ENCODE measurements around the gene FSIP1.

DNA sequence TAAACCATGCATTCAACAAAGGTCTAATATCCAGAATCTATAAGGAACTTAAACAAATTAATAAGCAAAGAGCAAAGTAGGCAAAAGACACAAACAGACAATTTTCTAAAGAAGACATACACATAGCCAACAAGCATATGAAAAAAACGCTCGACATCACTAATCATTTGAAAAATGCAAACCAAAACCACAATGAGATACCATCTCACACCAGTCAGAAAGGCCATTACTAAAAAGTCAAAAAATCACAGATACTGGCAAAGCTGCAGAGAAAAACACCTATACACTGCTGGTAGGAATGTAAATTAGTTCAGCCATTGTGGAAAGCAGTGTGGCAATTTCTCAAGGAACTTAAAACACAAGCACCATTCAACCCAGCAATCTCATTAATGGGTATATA is 53.8 kb downstream of the FSIP1 start:
- TF ChIP-seq, protein P1, sequence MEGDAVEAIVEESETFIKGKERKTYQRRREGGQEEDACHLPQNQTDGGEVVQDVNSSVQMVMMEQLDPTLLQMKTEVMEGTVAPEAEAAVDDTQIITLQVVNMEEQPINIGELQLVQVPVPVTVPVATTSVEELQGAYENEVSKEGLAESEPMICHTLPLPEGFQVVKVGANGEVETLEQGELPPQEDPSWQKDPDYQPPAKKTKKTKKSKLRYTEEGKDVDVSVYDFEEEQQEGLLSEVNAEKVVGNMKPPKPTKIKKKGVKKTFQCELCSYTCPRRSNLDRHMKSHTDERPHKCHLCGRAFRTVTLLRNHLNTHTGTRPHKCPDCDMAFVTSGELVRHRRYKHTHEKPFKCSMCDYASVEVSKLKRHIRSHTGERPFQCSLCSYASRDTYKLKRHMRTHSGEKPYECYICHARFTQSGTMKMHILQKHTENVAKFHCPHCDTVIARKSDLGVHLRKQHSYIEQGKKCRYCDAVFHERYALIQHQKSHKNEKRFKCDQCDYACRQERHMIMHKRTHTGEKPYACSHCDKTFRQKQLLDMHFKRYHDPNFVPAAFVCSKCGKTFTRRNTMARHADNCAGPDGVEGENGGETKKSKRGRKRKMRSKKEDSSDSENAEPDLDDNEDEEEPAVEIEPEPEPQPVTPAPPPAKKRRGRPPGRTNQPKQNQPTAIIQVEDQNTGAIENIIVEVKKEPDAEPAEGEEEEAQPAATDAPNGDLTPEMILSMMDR (IDR thresholded peaks at IDR 0.05): no peak
- TF ChIP-seq POLR2A (IDR thresholded peaks at IDR 0.05): no peak
